Stimulated activated CD4-positive, alpha-beta T cell treated with anti-CD3 and anti-CD28 coated beads, Interleukin-4, amount 100 ng/mL, for 48 hours (primary cell): ENCODE measurements around the gene CCDC197.

Experiments
- DNase-seq, 2 donors: peaks; one replicate each; pipeline ENCODE4 v3.0.0-alpha.2; 2020; ENCODE audit warnings: low read depth in 2 of 2

The CCDC197 gene

DNA sequence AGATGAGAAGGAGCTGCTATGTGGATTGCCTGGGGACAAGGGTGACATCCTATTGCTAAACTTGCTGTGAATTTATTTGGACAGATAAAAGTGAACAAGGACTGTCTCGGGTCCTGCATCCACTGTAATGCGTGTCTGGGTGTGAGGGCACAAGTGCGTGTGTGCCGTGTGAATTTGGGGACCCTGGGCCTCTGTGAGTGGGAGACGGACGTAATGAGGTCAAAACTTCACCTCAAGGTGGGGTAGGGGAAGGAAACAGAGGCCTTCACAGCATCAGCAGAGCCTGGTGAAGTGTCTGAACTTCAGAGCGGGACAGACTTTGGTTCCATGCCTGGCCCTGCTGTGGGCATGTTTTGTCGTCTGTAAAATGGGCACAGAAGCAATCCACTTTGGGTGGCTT is 35.5 kb upstream of the CCDC197 start:
- DNase-seq, result no peak

DNA sequence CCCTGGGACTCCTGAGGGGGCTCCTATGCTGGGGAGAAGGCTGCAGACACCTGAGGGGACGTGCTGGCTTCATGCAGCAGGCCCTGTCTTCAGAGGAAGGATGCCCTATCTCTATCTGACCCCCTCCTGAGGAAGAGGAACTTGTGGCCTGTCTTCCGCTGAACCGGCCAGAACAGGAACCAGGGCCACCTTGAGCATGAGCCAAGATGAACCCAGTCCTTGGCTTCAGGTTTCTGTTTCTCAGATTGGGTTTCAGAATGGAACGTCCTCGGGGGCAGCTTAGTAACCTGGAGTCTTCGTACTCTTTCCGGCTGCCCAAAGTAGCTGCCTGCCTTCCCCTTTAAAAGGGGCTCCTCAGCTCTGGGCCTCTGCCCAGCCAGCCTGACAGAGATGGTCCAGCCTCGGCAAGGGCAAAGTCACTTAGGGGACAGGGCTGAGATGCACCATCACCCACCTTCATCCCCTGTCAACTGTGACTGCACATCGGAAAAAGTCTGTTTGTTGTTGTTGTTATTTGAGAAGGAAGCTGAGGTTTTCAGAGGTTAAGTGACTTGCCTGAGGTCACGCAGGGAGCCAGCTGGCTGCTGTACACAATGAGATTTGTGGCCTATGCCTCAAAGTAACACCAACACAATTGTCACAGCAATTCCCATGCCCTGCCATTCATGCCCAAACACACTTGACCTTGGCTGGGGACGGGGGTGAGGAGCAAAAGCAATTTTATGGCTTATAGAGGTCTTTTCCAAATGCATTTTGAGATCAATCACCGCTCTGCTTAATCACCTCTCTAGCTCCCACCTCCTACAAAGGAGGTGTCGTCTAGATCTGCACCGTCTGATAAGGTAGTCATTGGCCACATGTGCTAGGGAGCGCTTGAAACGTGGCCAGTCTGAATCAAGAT is 34.1 kb upstream of the CCDC197 start:
- DNase-seq, result no peak

DNA sequence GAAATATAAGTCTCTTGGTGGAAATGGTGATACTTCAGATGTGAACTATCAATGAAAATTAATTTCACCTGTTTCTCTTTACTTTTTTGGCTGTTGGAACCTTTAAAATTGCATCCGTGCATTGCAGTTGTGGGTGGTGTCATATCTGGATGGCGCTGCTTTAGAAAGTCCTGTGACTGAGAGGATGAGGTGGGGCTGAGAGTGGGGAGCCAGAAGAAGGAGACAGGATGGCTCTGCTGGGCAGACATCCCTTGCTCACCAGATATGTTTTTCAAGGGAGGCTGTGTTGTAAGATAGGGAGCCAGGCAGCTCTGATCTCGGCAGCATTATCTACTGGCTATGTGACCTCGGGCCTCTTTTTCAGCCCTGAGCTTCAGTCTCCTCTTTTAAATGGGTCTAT is 33.4 kb upstream of the CCDC197 start:
- DNase-seq, result no peak

GRCh38 chr14:93964281-93964680 is 32.8 kb upstream of the CCDC197 start:
- no peak for DNase-seq

DNA sequence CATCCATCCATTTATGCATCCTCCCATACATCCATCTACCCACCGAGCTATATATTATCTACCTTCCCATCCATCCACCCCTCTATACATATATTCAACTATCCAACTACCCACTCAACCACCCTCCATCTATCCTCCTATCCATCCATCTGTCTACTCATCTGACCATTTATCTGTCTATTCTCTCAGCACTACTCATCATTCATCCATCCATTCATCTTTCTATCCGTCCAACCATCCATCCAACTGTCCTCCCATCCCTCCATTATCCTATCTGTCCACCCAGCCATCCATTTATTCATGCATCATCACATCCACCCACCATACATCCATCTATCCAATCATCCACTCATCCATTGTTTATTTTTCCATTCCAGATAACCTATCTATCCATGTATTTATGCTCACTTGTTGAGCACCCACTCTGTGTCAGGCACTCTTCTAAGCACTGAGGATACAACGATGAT is 32.2 kb upstream of the CCDC197 start:
- no peak for DNase-seq

DNA sequence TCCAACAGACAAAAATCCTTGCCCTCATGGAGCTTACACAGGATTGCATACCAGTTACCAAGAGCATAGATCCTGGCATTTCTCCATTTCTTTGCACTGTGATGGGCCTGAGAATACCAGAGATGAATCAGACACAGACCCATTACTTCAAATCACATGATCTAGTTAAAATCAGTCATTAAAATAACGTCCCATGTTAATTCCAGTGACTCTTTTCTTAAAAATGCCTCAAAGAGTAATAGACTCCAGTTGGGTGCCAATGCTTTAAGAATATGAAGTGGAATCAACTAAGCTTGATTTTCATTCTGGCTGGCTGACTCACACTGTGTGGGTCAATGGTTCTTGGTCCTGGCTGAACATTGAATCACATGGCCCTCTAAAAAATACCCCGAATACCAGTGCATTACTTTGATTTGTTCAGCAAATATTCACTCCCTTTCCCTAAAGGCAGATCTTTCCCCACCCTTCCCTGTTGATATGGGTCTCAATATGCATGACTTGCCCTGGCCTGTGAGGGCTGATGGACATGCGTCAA is 31.7 kb upstream of the CCDC197 start:
- no peak for DNase-seq

GRCh38 chr14:93965946-93966474 is 31.1 kb upstream of the CCDC197 start:
- DNase-seq, result no peak

DNA sequence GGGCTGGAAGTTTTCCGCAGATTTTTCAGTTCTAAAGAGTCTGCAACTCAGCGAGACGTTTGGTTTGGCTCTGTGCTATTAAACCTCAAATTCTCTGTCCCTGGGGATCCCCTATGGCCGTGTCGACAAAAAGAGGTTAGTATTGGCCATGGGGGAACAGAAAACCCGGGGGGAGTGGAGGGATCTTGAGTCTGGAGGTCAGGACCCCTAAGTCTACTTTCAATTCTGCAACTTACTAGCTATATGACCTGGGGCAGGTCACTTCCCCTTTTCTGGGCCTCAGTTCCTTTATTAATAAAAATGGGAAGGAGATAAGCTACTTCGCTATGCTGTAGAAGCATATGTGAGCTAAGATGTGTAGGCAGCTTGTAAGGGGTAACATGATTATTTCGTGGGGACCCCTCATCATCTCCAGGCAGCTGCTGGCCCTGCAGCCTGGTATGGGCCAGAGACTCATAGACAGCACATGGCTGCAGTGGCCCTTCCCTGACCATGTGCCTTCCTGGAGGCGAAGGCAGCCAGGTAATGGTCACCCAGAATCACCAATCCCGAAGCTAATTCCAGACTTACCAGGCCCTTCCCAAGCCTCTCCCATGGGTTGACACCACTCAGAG is 29.4 kb upstream of the CCDC197 start:
- DNase-seq, result no peak

DNA sequence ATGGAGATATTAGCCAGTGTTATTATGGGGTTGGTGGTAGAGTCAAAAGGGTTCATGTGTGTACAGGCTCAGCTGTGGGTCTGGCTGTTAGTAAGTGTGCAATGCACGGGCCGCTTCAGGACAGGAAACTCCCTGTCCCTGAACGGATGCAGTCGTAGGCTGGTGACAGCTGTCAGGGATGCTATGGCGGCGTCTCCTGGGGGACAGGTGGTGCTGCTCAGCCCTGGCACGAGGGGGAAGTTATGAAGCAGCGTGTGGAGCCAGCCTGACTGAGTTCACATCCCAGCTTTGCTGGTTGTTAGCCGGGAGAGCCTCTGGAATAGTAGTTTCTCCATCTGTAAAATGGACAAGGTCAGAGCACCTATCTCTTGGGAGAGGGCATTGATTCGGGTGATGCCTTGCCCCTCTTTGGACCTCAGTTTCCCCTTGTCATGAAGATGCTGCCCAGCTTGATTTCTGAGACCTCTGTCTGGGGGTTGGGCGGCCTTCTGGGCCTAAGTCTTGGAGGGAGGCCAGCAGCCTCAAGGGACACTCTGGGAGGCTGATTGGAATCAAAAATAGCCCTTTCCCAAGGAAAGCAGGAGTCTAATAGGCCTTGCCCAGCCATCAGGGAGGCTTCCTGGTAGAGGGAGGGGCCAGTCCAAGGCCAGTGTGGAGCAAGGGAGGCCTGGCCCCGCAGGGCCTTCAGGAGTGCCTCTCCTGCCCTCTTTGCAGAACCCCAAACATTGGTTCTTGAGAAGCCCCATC is 27.8 kb upstream of the CCDC197 start:
- no peak for DNase-seq

GRCh38 chr14:93970585-93970964 is 26.5 kb upstream of the CCDC197 start:
- DNase-seq, result peak in 1 of 2 donors; percentile 47

DNA sequence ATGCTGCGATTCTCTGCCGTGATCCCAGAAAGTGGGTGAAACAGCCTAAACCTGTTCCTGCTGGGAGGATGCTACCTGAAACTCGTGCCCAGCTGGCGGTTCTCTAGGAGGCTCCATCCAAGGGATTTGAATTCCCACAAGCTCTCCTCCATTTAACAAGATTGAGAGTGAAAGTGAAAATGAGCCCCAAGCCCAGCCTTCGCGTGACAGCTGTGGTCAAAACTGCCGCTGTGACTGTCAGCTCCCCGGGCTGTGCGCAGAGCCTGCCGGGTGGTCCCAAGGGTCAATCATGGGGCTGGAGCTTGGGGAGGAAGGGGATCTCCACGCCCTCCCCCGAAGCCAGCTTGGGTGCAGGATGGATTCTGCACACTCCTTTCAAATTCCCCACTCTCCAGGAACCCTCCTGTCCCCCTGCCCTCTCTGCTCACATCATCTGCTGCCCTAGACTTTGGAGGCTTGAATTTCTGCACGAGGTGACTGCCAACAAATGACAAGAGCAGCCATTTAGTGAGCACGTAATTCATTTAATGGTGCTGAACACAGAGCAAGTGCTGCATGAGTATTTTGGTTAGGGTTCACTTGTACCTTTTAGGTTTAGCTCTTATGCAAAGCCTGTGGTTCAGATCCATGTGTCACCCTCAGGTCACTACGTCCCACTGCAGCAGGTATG is 26.0 kb upstream of the CCDC197 start:
- peak; percentile 55 to 56 for DNase-seq

DNA sequence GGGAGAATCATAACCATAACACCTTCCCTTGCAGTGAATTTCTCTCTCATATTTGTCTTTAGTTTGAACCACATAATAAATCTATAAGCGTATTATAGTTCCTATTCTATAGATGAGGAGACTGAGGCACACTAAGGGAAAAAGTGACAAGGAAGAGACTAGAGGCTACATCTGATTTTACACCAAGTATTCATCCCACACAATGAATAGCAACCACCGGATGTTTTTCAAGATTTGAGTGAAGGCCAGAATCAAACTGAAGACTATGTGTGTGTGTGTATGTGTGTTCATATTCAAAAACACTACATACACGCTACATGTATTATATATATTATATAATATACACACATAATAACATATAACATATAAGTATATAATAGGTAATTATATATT is 25.5 kb upstream of the CCDC197 start:
- DNase-seq, result no peak

DNA sequence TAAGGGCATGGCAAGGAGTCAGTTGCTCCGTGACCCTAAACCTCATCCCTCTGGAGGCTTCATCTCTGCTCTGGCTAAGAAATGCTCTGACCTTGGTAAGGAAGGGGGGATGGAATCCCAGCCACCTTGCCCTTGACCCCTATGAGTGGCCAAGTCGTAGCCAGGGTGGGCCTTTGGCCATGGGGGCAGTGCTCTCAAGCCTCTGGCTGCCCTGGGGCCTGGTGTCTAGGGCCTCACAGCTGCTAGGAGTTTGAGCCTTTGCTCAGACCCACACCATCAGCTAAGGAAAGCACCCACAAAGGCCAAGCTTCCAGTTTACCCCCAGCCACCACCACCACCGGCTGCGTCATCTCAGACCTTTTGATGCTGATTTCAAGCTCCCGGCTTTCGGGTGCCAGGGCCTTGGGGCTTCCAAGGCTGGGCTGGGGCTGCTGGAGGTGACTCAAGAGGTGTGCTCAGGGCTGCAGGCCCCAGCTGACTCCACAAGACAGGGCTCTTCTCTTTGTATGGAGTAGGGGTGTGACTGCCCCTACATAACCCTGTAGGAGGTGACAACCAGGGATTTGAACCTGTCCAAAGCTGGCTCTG is 24.4 kb upstream of the CCDC197 start:
- no peak for DNase-seq

DNA sequence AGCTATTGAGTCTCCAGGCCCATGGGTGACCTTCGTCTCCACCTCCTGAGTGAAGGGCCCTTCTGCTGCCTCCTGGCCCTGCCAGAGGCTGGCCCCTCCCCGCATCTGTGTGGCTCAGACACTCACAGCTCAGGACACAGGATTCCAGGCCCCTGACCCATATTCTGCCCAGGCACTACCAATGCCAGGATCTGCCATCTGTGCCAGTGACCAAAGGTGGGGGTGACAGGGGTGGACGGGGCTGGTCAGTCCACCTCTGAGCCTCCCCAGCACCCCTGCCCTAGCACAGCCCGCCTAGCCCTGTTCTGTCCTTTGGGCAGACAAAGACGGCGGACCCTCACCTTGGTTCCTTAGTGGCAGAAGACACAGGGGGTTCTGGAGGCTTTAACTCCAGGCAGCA is 23.5 kb upstream of the CCDC197 start:
- DNase-seq, result no peak

- no peak for DNase-seq
Observed at GRCh38 chr14:93974299-93974698, 22.8 kb upstream of the CCDC197 start.

- no peak for DNase-seq
Observed at GRCh38 chr14:93974833-93975232, 22.3 kb upstream of the CCDC197 start.

GRCh38 chr14:93975791-93976476 is 21.2 kb upstream of the CCDC197 start:
- DNase-seq, result no peak

GRCh38 chr14:93976477-93977057 is 20.5 kb upstream of the CCDC197 start, which contains the start of gene ASB2:
TSS of gene ASB2 (minus strand) at chr14:93976570. CDS start at chr14:93964539, 12,031 bp downstream.
- no peak for DNase-seq

DNA sequence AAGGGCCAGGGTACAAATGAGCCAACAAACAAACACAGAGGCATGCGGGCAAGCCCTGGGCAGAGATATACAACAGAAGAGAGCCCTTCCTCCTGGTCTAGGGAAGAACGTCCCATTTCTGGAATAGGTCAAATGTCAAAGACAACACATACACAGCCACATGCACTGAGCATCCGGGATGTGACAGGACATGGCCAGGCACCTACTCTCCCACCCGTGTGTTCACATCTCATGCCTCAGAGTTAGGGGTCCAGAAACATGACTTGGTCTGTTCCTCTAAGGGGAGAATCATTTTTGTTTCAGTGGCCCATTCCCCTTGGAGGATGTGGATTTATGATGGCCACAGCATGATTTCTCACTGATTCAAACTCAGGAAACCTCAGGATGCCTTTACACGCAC is 19.9 kb upstream of the CCDC197 start:
- DNase-seq, result no peak
